Neural cell (in vitro differentiated cells): Measurements from ENCODE around the gene ENPEP.

Experiments
- EP300 ChIP-seq: fragments of 450-650 bp; conservative IDR thresholded peaks from 2 replicates; pipeline ENCODE4 v1.6.1; 2014; ENCODE audit warnings: antibody characterized with exemption, mild to moderate bottlenecking, moderate library complexity; ENCODE audit not compliant: poor library complexity, severe bottlenecking
- POLR2AphosphoS5 ChIP-seq: IDR thresholded peaks from 2 replicates; pipeline ENCODE4 v1.6.1; 2012
- RAD21 ChIP-seq: fragments of 450-650 bp; conservative IDR thresholded peaks from 2 replicates; pipeline ENCODE4 v1.6.1; 2014; ENCODE audit warnings: antibody characterized with exemption, mild to moderate bottlenecking, moderate library complexity
- TAF1 ChIP-seq: IDR thresholded peaks from 2 replicates; pipeline ENCODE4 v1.6.1; 2012; ENCODE audit warnings: low read depth
- TF ChIP-seq, protein P1 (sequence below): fragments of 450-650 bp; IDR thresholded peaks from 2 replicates; pipeline ENCODE4 v1.5.1; 2014; ENCODE audit warnings: antibody characterized with exemption, mild to moderate bottlenecking, moderate library complexity; ENCODE audit not compliant: poor library complexity, severe bottlenecking
- TF ChIP-seq, protein P2 (sequence below): IDR thresholded peaks from 2 replicates; pipeline ENCODE4 v1.6.1; 2012; ENCODE audit warnings: borderline replicate concordance

DNA sequence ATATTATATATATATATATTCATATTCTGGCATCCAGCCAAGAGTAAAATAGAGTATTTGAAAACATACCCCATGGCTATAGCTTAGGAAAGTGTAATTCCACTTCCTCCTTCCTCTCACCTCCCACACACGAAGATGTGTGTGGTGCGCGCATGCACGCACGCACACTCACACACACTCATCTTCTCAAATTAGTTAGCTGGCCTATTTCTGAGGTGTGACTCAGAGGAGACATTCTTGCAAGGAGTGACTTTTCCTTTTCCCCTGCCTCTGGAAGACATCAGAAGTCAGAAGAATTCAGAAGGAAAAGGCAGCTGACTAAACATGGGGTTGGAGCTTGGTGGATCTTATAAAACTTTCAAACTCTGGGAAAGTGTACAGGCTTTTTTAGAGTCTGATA lies 8.8 kb downstream of the ENPEP start:
- no peak for TF ChIP-seq EP300
- TF ChIP-seq, protein P1, sequence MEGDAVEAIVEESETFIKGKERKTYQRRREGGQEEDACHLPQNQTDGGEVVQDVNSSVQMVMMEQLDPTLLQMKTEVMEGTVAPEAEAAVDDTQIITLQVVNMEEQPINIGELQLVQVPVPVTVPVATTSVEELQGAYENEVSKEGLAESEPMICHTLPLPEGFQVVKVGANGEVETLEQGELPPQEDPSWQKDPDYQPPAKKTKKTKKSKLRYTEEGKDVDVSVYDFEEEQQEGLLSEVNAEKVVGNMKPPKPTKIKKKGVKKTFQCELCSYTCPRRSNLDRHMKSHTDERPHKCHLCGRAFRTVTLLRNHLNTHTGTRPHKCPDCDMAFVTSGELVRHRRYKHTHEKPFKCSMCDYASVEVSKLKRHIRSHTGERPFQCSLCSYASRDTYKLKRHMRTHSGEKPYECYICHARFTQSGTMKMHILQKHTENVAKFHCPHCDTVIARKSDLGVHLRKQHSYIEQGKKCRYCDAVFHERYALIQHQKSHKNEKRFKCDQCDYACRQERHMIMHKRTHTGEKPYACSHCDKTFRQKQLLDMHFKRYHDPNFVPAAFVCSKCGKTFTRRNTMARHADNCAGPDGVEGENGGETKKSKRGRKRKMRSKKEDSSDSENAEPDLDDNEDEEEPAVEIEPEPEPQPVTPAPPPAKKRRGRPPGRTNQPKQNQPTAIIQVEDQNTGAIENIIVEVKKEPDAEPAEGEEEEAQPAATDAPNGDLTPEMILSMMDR = no peak
- no peak for TF ChIP-seq POLR2AphosphoS5
- TF ChIP-seq TAF1 = no peak
- TF ChIP-seq, protein P2, sequence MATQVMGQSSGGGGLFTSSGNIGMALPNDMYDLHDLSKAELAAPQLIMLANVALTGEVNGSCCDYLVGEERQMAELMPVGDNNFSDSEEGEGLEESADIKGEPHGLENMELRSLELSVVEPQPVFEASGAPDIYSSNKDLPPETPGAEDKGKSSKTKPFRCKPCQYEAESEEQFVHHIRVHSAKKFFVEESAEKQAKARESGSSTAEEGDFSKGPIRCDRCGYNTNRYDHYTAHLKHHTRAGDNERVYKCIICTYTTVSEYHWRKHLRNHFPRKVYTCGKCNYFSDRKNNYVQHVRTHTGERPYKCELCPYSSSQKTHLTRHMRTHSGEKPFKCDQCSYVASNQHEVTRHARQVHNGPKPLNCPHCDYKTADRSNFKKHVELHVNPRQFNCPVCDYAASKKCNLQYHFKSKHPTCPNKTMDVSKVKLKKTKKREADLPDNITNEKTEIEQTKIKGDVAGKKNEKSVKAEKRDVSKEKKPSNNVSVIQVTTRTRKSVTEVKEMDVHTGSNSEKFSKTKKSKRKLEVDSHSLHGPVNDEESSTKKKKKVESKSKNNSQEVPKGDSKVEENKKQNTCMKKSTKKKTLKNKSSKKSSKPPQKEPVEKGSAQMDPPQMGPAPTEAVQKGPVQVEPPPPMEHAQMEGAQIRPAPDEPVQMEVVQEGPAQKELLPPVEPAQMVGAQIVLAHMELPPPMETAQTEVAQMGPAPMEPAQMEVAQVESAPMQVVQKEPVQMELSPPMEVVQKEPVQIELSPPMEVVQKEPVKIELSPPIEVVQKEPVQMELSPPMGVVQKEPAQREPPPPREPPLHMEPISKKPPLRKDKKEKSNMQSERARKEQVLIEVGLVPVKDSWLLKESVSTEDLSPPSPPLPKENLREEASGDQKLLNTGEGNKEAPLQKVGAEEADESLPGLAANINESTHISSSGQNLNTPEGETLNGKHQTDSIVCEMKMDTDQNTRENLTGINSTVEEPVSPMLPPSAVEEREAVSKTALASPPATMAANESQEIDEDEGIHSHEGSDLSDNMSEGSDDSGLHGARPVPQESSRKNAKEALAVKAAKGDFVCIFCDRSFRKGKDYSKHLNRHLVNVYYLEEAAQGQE = no peak
- no peak for TF ChIP-seq RAD21
